Nephron (organoid): Measurements from ENCODE around the gene OCA2.
"Not testable (repeated sequence)": the region's sequence is repeated elsewhere in the genome, so short reads cannot be mapped to it uniquely, and the experiment has no call there.

Experiments used
- H3K27ac Mint-ChIP-seq, 3 experiments: 2 replicates each; pipeline ENCODE4 v1.8.0; 2020; ENCODE audit warnings: mixed read lengths in 3 of 3, mild to moderate bottlenecking in 2 of 3, moderate library complexity in 1 of 3
- H3K27me3 Mint-ChIP-seq: 2 replicates; pipeline ENCODE4 v1.8.0; 2021; ENCODE audit warnings: low read depth, mild to moderate bottlenecking, moderate library complexity, mixed read lengths
- H3K36me3 Mint-ChIP-seq: 2 replicates; pipeline ENCODE4 v1.8.0; 2020; ENCODE audit warnings: low read depth, mixed read lengths
- H3K4me1 Mint-ChIP-seq: 2 replicates; pipeline ENCODE4 v1.8.0; 2020; ENCODE audit warnings: mixed read lengths
- H3K4me3 Mint-ChIP-seq, 3 experiments: 2 replicates each; pipeline ENCODE4 v1.8.0; 2020; ENCODE audit warnings: mild to moderate bottlenecking in 3 of 3, mixed read lengths in 3 of 3, moderate library complexity in 2 of 3
- H3K9me3 Mint-ChIP-seq: 2 replicates; pipeline ENCODE4 v1.8.0; 2020; ENCODE audit warnings: mixed read lengths
- TF ChIP-seq, protein P1 (sequence below), 3 experiments: fragments of 200-600 bp; sonication (generic); IDR thresholded peaks; one replicate each; pipeline ENCODE4 v1.5.0; 2021; ENCODE audit warnings: antibody characterized with exemption in 3 of 3; ENCODE audit not compliant: unreplicated experiment in 3 of 3

OCA2 gene

DNA sequence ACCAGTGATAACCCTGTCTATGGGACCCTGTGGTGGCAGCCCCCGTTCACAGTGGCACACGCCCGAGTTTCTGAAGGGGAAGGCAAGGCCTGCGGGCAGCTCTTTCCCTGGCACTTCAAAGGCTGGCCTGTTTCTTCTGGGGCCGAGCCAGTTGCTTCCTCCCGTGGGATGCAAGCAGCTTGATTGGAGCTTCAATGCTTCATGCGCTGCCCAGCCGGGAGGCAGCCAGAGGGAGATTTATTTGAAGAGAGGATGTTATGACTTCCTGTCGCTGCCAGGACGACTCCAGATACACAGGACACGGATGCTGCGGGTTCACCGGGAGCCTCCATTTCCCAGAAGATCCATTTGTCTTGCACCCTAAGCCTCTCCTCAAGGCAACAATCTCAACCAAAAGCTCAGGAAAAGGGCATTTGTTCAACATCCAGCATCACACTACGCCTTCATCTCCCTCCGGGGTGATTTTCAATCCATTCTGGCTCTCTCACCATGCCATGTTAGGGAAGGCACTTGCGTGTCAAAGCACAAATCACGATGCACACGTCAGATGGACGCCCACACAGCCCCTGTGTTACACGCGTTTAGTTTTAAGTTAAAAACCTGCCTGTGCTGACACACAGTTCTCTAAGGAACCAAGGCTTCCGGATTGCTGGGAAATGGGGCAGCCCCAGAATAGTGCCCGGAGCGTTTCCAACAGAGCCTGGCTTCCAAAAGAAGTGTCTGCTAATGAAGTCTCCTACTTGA lies 330.2 kb downstream of the OCA2 start:
- Mint-ChIP-seq H3K4me3 (no peak overlapping the region), H3K27me3 (peaks cover 3% of the 10 kb centered on the region), H3K9me3 (peaks cover 10% of the 10 kb centered on the region), H3K4me1 (peaks cover 5% of the 10 kb centered on the region), H3K27ac (peak overlapping the region in 1 of 3 experiments; percentile 20), H3K36me3 (no peaks in the 10 kb centered on the region)
- TF ChIP-seq, protein P1, sequence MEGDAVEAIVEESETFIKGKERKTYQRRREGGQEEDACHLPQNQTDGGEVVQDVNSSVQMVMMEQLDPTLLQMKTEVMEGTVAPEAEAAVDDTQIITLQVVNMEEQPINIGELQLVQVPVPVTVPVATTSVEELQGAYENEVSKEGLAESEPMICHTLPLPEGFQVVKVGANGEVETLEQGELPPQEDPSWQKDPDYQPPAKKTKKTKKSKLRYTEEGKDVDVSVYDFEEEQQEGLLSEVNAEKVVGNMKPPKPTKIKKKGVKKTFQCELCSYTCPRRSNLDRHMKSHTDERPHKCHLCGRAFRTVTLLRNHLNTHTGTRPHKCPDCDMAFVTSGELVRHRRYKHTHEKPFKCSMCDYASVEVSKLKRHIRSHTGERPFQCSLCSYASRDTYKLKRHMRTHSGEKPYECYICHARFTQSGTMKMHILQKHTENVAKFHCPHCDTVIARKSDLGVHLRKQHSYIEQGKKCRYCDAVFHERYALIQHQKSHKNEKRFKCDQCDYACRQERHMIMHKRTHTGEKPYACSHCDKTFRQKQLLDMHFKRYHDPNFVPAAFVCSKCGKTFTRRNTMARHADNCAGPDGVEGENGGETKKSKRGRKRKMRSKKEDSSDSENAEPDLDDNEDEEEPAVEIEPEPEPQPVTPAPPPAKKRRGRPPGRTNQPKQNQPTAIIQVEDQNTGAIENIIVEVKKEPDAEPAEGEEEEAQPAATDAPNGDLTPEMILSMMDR (IDR thresholded peaks at IDR 0.05; ENCODE audit: unreplicated experiment in 3 of 3): no peak

DNA sequence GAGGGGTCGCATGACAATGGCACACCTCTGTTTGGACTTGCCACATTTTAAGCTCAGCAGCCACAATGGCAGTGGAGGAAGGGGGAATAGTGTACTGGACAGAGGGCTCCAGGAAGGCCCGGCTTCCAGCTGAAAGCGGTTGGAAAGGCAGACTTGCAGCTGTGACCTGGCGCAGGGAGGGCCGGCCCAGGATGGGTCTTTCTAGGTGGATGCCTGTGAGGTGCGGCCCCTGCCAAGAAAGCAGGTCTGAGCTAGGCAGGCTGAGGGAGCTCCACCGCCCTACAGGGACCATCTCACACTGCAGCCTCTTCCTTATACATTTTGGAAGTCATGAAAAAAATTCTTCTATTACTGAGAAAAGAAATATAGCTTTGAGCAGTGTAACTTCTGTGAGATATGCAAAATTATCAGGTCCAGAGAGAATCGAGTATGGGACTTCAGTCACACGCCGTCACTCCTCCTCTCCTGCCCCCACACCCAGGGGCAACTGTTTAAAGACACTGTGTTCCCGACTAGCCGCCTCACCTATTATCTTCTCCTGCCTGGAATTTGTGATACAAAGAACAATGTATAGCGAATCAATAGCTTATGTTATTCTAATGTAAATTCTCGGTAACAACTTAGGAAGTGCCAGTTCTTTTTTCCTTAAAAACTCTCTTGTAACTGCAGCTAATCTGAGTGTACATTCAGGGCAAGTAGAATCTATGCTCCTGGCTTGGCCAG lies 331.0 kb downstream of the OCA2 start:
- Mint-ChIP-seq H3K27ac (peak overlapping the region in 2 of 3 experiments; percentile 2 to 20), H3K4me1 (peaks cover 5% of the 10 kb centered on the region), H3K4me3 (no peak overlapping the region), H3K27me3 (peaks cover 3% of the 10 kb centered on the region), H3K36me3 (no peaks in the 10 kb centered on the region), H3K9me3 (peaks cover 10% of the 10 kb centered on the region)
- TF ChIP-seq, protein P1 (IDR thresholded peaks at IDR 0.05; ENCODE audit: unreplicated experiment in 3 of 3): no peak

DNA sequence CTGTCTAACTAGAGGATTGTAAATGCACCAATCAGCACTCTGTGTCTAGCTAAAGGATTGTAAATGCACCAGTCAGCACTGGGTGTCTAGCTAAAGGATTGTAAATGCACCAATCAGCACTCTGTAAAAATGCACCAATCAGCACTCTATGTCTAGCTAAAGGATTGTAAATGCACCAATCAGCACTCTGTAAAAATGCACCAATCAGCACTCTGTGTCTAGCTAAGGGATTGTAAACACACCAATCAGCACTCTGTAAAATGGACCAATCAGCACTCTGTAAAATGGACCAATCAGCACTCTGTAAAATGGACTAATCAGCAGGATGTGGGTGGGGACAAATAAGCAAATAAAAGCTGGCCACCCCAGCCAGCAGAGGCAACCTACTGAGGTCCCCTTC lies 331.7 kb downstream of the OCA2 start:
- not testable (repeated sequence) for H3K4me3 Mint-ChIP-seq, H3K27me3 Mint-ChIP-seq, H3K36me3 Mint-ChIP-seq

DNA sequence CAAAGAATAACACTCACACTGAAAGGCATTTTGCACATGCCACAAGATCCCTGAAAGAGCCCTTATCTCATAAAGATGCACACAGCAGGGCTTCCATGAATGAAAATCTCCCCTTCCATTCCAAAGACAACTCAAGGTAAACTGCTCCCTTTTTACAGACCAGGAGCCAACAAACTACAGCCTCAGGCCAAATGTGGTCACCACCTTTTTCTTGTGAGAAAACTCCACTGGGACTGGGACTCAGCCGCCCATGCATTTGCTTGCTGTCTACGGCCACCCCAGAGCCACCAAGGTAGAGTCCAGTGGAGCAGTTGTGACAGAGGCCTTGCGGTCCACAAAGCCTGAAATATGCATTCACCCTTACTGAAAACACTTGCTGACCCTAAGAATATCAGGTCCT lies 334.8 kb downstream of the OCA2 start:
- H3K4me1 Mint-ChIP-seq: peaks cover 8% of the 10 kb centered on the region
- H3K27ac Mint-ChIP-seq: no peak overlapping the region
- no peaks in the 10 kb centered on the region for H3K36me3 Mint-ChIP-seq
- no peaks in the 10 kb centered on the region for H3K27me3 Mint-ChIP-seq
- H3K4me3 Mint-ChIP-seq: no peak overlapping the region
- peaks cover 8% of the 10 kb centered on the region for H3K9me3 Mint-ChIP-seq
- TF ChIP-seq, protein P1 (IDR thresholded peaks at IDR 0.05; ENCODE audit: unreplicated experiment in 3 of 3): no peak

More for the DNA sequence above, 331.7 kb downstream of the OCA2 start:
- not testable (repeated sequence) for H3K4me1 Mint-ChIP-seq, H3K27ac Mint-ChIP-seq
- peaks cover 10% of the 10 kb centered on the region for H3K9me3 Mint-ChIP-seq

DNA sequence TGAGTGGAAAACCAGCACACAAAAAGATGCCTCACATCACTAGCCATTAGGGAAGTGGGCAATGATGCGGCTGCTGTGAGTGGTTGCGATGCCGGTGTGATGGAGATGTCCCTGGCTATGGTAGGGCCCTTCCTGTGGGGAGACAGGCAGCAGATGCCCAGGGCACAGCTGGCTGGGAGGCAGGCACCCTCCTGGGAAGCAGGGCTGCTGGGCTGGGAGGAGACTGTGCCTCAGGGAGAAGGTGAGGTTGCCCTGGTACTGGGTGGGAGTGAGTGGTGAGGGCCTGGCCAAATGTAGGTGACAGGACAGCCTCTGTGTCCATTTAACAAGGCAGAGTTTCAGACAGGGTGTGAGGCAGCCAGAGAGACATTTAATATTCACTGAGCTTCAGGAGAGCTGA lies 335.6 kb downstream of the OCA2 start:
- TF ChIP-seq, protein P1 (IDR thresholded peaks at IDR 0.05; ENCODE audit: unreplicated experiment in 3 of 3): no peak
- Mint-ChIP-seq H3K4me3 (no peak overlapping the region), H3K27ac (no peak overlapping the region), H3K27me3 (no peaks in the 10 kb centered on the region), H3K9me3 (peaks cover 6% of the 10 kb centered on the region), H3K4me1 (peaks cover 8% of the 10 kb centered on the region), H3K36me3 (no peaks in the 10 kb centered on the region)

DNA sequence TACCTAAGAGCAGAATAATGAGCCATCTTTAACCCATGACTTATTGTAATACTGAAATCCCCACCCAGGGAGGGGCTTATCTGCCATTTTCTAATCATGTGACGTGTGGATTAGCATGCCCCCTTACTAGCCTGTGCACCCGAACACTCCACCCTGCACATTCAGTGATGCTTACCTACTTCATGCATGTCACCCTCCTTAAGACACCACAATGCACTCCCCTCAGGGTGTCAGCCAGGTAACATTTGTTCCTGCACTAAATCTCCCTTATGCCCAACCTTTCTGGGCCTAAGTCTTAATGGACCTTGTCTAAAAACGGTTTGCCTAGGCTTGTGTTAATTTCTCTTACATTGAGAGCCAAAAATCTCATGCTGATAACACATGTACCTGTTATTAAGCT lies 336.6 kb downstream of the OCA2 start:
- Mint-ChIP-seq H3K27me3 (no peaks in the 10 kb centered on the region), H3K9me3 (peaks cover 7% of the 10 kb centered on the region), H3K27ac (no peak overlapping the region), H3K36me3 (no peaks in the 10 kb centered on the region), H3K4me3 (no peak overlapping the region), H3K4me1 (peaks cover 3% of the 10 kb centered on the region)
- TF ChIP-seq, protein P1 (IDR thresholded peaks at IDR 0.05; ENCODE audit: unreplicated experiment in 3 of 3): no peak
